Panc1 (cell line): ENCODE data around the gene PRDM5. TPM values are rescaled to one million over a fixed set of nuclear protein-coding genes. Genes with fewer than 3 reads are reported as not detected.

Experiments used
- ATAC-seq: fragments of 200-7000 bp; cut with Tn5 transposase; 2 replicates; pipeline ENCODE4 v1.9.1; 2020; ENCODE audit warnings: mild to moderate bottlenecking, moderate library complexity
- BruUV-seq: library from RNA; stranded (reverse); fragments of 400-500 nt; replicated peaks from 2 replicates; lab custom pipeline; 2021; lab: Mats Ljungman, UMichigan
- CTCF ChIA-PET: fragments of 300-600 bp; sonication (Branson Sonifier 250); formaldehyde crosslinking; loops from one replicate; lab custom pipeline; 2022; ENCODE audit warnings: antibody characterized with exemption; lab: Charles Lee
- POLR2A ChIA-PET: fragments of 300-600 bp; sonication (Branson Sonifier 250); formaldehyde crosslinking; loops from one replicate; lab custom pipeline; 2022; ENCODE audit warnings: antibody characterized with exemption; lab: Charles Lee
- DNase-seq: peaks from one replicate; pipeline ENCODE4 v3.0.0-alpha.2; 2010; ENCODE audit warnings: low read depth, low spot score
- H3K27ac ChIP-seq: 2 replicates; pipeline ENCODE4 v1.5.1; 2011; ENCODE audit warnings: mild to moderate bottlenecking, low read length, inconsistent platforms
- H3K27me3 ChIP-seq: fragments of 200-500 bp; sonication (Bioruptor generic); 2 replicates; pipeline ENCODE4 v1.6.0; 2014; ENCODE audit warnings: low read length, inconsistent platforms; ENCODE audit not compliant: control insufficient read depth, insufficient read depth
- H3K36me3 ChIP-seq: fragments of 200-500 bp; sonication (Bioruptor generic); 2 replicates; pipeline ENCODE4 v1.5.1; 2014; ENCODE audit warnings: inconsistent platforms, mild to moderate bottlenecking, low read length, moderate library complexity; ENCODE audit not compliant: control insufficient read depth, insufficient read depth
- H3K4me1 ChIP-seq: 2 replicates; pipeline ENCODE4 v1.5.1; 2011; ENCODE audit warnings: inconsistent platforms, mild to moderate bottlenecking, low read length, moderate library complexity; ENCODE audit not compliant: control insufficient read depth, insufficient read depth
- H3K4me3 ChIP-seq, 2 experiments: 2 replicates each; pipeline ENCODE4 v1.5.1; 2011 to 2012; ENCODE audit warnings: low read depth in 2 of 2, low read length in 2 of 2, mild to moderate bottlenecking in 2 of 2, inconsistent platforms in 1 of 2, moderate library complexity in 1 of 2
- H3K9me3 ChIP-seq: fragments of 200-500 bp; sonication (Bioruptor generic); 2 replicates; pipeline ENCODE4 v1.5.1; 2014; ENCODE audit warnings: low read depth, mild to moderate bottlenecking, inconsistent platforms, low read length, moderate library complexity; ENCODE audit not compliant: control insufficient read depth, insufficient read depth
- POLR2AphosphoS5 ChIP-seq: IDR thresholded peaks from 2 replicates; pipeline ENCODE4 v1.6.1; 2012; ENCODE audit warnings: mild to moderate bottlenecking, low read depth, low read length, moderate library complexity
- REST ChIP-seq, 2 experiments: IDR thresholded peaks; 2 replicates each; pipeline ENCODE4 v1.6.1; 2011 to 2012; ENCODE audit warnings: low read depth in 2 of 2, control low read depth in 1 of 2, low read length in 1 of 2, mild to moderate bottlenecking in 1 of 2, moderate library complexity in 1 of 2; ENCODE audit not compliant: insufficient read depth in 1 of 2
- SIN3A ChIP-seq: IDR thresholded peaks from 2 replicates; pipeline ENCODE4 v1.6.1; 2012; ENCODE audit warnings: low read depth, mild to moderate bottlenecking, low read length, moderate library complexity, borderline replicate concordance; ENCODE audit not compliant: insufficient read depth
- TCF7L2 ChIP-seq: IDR thresholded peaks from 2 replicates; pipeline ENCODE4 v1.6.1; 2011; ENCODE audit warnings: mild to moderate bottlenecking, low read depth, low read length, inconsistent platforms
- in situ Hi-C: cut with HindIII; loops from 2 replicates; pipeline ENCODE4 v1.10.0; 2016; ENCODE audit warnings: low sequenced_read_pairs, low pct_unique_long_range_greater_than_20kb
- intact Hi-C: fragments of 100-400 bp; cut with micrococcal nuclease; formaldehyde crosslinking; loops from one replicate; pipeline ENCODE4 v1.10.0; 2022; ENCODE audit not compliant: unreplicated experiment
- total RNA-seq: library from RNA; stranded (reverse); gene quantifications from one replicate; pipeline ENCODE4 v1.2.1, GENCODE V29; 2021; ENCODE audit not compliant: unreplicated experiment
- TF ChIP-seq, protein P1 (sequence below): fragments of 450-650 bp; IDR thresholded peaks from 2 replicates; pipeline ENCODE4 v1.5.1; 2017; ENCODE audit warnings: mild to moderate bottlenecking

Gene PRDM5
- total RNA-seq, 1 experiment from 2014 or later: 8.4 TPM

GRCh38 chr4:120703908-120704307, 218.6 kb downstream of the PRDM5 start:
- ATAC-seq (no peak), DNase-seq (no peak)
- Histone ChIP-seq H3K4me3 (no peak overlapping the region), H3K27ac (no peak overlapping the region), H3K9me3 (no peaks in the 10 kb centered on the region), H3K27me3 (no peaks in the 10 kb centered on the region), H3K4me1 (no peaks in the 10 kb centered on the region), H3K36me3 (no peaks in the 10 kb centered on the region)
- intact Hi-C loops (no loop called here), in situ Hi-C loops (no loop called here)
- ChIA-PET POLR2A (no interaction called here), CTCF (no interaction called here)
- BruUV-seq: no TSS peak
- TF ChIP-seq, protein P1, sequence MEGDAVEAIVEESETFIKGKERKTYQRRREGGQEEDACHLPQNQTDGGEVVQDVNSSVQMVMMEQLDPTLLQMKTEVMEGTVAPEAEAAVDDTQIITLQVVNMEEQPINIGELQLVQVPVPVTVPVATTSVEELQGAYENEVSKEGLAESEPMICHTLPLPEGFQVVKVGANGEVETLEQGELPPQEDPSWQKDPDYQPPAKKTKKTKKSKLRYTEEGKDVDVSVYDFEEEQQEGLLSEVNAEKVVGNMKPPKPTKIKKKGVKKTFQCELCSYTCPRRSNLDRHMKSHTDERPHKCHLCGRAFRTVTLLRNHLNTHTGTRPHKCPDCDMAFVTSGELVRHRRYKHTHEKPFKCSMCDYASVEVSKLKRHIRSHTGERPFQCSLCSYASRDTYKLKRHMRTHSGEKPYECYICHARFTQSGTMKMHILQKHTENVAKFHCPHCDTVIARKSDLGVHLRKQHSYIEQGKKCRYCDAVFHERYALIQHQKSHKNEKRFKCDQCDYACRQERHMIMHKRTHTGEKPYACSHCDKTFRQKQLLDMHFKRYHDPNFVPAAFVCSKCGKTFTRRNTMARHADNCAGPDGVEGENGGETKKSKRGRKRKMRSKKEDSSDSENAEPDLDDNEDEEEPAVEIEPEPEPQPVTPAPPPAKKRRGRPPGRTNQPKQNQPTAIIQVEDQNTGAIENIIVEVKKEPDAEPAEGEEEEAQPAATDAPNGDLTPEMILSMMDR: no peak
- no peak for TF ChIP-seq TCF7L2
- TF ChIP-seq SIN3A: no peak
- TF ChIP-seq POLR2AphosphoS5: no peak
- TF ChIP-seq REST (IDR thresholded peaks at IDR 0.05; ENCODE audit: insufficient read depth in 1 of 2, low read depth in 2 of 2, low read length in 1 of 2): no peak

DNA sequence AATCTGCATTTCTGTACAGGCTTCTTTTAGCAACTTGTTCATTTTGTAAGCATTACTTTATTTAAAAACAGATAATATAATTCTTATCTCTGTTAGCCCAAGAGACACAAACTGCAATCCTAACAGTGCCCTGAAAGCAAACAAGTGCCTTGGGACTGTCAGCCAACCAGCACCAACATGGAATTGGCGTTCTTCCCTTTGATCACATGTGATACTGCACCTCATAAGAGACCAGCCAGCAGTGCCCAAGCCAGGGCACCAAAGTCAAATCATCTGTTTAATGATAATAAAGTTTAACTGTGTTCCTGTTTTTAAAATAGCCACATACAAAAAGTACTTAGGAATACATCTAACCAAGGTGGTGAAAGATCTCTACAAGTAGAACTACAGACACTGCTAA, 223.2 kb downstream of the PRDM5 start:
- Histone ChIP-seq H3K4me3 (no peak overlapping the region), H3K4me1 (no peaks in the 10 kb centered on the region), H3K27ac (no peak overlapping the region), H3K36me3 (no peaks in the 10 kb centered on the region), H3K9me3 (no peaks in the 10 kb centered on the region), H3K27me3 (no peaks in the 10 kb centered on the region)
- BruUV-seq: no TSS peak
- ChIA-PET CTCF (no interaction called here), POLR2A (no interaction called here)
- intact Hi-C loops: no loop called here
- no peak for DNase-seq
- no peak for ATAC-seq
- no peak for TF ChIP-seq TCF7L2
- no peak for TF ChIP-seq REST (IDR thresholded peaks at IDR 0.05; ENCODE audit: insufficient read depth in 1 of 2, low read depth in 2 of 2, low read length in 1 of 2)
- TF ChIP-seq POLR2AphosphoS5: no peak
- no peak for TF ChIP-seq SIN3A
- TF ChIP-seq, protein P1: no peak
- in situ Hi-C loops: no loop called here
